ENCODE measurements around the gene EPB41L1.

The EPB41L1 gene

DNA sequence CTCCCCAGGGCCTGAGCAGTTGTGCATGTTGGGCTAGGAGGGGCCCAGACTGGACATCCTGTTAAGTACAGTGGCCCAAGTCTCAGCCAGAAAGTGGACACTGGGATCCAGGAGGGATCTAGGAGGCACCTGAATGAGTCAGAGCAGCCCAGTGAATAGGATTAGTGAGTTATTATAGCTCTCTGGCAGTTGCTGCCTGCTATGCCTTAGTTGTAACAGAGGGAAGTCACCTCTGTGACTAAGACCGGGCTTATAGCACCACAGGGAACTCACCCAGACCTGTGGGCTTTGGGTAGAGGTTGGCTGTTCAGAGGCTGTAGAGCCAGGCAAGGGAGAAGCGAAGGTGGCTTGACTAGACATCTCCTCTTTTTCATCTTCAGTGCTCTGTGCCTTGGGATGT, 42.7 kb downstream of the EPB41L1 start:
- no peak for FAIRE-seq

DNA sequence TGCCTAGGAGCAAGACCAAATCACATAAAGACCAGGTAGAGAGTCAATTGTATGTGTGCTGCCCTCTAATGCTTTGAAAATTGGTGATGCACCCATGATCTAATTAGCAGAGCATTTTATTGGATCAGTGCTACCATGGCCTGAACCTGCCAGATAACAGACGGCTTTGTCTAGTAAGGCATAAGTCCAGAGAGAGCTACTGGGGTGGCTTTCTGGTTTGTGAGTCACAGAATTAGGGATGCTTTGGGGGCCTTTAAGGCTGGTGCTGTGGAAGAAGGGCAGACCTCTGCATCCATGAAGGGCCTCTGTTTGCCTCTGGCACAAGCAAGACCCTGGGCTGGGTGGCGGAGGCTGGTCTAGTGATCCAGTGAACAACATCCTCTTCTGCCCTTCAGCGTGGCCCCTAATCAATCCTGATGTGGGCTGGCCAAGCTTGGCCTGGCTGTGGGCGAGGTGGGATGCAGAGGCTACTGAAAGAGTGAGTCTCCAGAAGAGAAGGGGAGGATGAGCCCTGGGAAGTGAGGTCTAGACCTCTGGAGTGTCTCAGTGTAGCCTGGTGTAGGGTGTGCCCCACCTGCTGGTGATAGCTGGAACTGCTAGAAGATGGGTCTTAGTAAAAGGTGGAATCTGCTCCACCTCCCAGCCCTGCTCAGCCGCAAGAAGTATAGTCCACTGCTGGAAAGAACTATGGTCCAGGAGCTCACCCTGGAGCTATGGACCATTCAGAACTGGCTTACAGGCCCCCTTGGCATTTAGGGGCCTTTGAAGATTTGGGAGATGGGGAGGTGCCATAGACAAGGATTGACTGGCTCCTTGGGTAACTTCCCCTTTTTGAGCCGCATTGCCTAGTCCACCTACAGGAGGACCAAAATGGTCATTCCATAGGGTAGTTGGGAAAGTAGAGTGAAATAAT, 45.1 kb downstream of the EPB41L1 start:
- peak; percentile 75 for FAIRE-seq

GRCh38 chr20:36200451-36200850, 45.9 kb downstream of the EPB41L1 start:
- FAIRE-seq = no peak

- FAIRE-seq = no peak
Observed at GRCh38 chr20:36201198-36201597, 46.7 kb downstream of the EPB41L1 start.

- no peak for FAIRE-seq
Observed at GRCh38 chr20:36202891-36203338, 48.4 kb downstream of the EPB41L1 start.

GRCh38 chr20:36203861-36204260, 49.3 kb downstream of the EPB41L1 start:
- no peak for FAIRE-seq

- FAIRE-seq = no peak
Observed at GRCh38 chr20:36205026-36205425, 50.5 kb downstream of the EPB41L1 start.

GRCh38 chr20:36206068-36206467, 51.5 kb downstream of the EPB41L1 start:
- FAIRE-seq = no peak

- no peak for FAIRE-seq
Observed at GRCh38 chr20:36206641-36207040, 52.1 kb downstream of the EPB41L1 start.

- FAIRE-seq = no peak
Observed at GRCh38 chr20:36207602-36208001, 53.1 kb downstream of the EPB41L1 start.

DNA sequence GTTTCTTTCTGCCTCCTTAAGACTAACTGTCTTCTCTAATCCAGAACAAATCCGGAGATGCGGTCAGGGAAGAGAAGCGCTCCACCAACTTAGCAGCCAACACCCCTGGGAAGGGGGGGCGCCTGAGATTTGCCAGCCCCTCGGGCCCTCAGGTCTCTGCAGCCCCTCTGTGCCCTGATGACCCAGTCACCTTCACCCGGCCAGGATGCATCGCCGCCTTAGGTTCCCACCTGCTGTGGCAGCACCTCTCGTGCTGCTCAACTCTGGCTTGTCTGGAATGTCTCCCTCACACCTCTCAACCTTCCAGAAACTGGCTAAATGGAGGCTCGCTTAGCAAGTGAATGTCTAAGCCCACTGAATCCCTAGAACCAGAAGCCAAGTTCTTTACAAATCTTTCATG, 53.7 kb downstream of the EPB41L1 start:
- no peak for FAIRE-seq

DNA sequence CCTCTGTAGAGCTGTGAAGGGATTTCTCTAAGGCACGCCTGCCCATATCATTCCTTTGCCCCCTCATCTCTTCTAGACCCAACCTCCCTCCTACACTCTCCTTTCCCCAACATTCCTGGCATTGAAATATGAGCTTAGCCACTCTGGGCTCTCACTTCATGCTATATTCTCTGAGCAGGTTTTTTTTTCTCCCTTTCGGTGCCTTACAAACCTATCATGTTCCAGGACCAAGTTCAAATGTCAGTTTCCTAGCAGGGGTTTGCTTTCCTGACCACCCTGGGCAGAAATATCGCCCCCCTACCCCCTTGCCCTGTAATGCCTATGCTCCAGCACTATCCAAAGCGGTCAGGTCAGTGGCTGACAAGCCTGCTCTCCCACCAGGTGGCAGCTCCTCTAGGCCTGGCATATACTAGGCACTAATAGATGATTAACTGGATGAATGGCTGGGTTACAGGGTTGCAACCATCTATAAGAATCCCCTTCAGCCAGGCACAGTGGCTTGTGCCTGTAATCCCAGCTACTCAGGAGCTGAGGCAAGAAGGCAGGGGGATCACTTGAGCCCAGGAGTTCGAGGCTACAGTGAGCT, 56.0 kb downstream of the EPB41L1 start:
- no peak for FAIRE-seq

- FAIRE-seq = no peak
Observed at GRCh38 chr20:36213362-36213761, 58.8 kb downstream of the EPB41L1 start.

- FAIRE-seq = no peak
Observed at GRCh38 chr20:36214684-36215256, 60.2 kb downstream of the EPB41L1 start.

DNA sequence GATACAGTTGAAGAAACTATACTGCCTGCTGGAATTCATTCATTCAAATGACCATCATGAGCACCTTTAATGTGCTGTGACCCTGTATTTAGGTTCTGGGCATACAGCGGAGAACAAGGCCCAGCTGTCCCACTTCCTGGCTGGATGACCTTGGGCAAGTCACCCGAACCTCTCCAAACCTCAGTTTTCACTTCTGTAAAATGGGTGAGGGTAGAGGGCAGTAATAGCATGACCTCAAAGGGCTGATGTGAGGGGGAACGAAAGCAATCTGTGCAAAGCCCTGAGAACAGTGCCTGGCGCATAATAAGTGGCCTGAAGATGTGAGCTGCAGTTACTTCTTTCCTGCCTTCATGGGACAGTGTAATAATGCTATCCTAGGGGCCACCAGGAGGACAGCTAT, 61.2 kb downstream of the EPB41L1 start:
- FAIRE-seq = no peak

- FAIRE-seq = no peak
Observed at GRCh38 chr20:36216314-36217025, 61.9 kb downstream of the EPB41L1 start.

GRCh38 chr20:36217226-36217625, 62.7 kb downstream of the EPB41L1 start:
- FAIRE-seq = no peak

- no peak for FAIRE-seq
Observed at GRCh38 chr20:36218380-36219064, 64.0 kb downstream of the EPB41L1 start.

GRCh38 chr20:36219671-36220220, 65.2 kb downstream of the EPB41L1 start:
- no peak for FAIRE-seq

DNA sequence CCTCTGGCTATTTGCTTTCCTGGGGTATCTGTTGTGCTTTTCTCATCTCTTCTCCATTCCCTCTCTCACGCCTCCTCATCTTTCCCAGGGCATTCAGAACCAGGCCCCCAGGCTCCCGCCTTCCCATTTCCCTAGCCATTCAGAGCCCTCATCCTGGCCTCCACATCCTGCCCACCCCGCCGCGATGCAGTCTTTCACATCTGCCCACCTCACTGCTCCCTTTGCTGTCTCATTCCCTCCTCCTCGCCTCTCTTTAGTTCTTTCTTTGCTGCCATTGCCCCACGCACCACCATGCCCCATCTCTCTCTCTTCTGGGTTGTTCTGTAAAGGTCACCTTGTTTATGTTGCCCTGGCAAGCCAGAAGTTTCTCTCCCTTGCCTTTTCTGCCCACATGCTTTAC, 71.1 kb downstream of the EPB41L1 start:
- no peak for FAIRE-seq

GRCh38 chr20:36228770-36229169, 74.2 kb downstream of the EPB41L1 start:
- no peak for FAIRE-seq

DNA sequence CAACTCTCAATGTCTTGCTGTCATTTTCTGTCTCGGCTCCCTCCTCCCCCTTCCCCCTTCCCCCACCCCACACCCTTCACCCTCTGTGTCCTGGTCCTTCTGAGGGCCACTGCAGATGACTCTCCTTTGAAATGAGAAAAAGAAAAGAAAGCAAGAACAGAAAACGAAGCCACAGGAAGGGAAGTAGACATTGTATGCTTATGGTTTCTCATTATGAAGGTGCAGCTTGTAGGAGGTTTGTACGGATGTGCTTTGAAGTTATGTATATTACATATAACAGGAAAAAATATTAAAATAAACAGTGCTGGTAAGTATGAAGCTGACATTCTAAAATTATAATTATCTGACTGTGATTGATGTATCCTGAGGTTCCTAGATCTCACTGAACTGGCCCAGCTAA, 75.5 kb downstream of the EPB41L1 start:
- no peak for FAIRE-seq
